Cerebellar nuclear complex (tissue), 1 donor: ENCODE results near the gene CRYL1.

Experiments used
- DNase-seq, 2 experiments: peaks; one replicate each; lab custom pipeline; 2025; lab: John Stamatoyannopoulos, UW

CRYL1 gene

DNA sequence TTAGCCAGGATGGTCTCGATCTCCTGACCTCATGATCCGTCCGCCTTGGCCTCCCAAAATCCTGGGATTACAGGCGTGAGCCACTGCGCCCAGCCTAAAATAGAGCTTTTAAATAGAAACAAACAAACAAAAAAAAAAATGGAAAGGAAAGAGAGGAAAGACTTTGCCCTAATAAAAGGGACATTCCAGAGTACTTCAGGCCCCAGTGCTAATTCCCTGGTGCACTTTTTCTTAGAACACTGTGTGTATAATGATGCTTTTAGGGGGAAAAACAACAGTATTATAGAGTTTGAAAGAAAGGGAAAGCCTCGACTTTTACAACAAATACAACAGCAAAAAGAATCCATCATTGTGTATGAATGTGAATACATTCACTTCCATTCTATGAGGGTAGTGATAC is 104.7 kb downstream of the CRYL1 start:
- no peak for DNase-seq

DNA sequence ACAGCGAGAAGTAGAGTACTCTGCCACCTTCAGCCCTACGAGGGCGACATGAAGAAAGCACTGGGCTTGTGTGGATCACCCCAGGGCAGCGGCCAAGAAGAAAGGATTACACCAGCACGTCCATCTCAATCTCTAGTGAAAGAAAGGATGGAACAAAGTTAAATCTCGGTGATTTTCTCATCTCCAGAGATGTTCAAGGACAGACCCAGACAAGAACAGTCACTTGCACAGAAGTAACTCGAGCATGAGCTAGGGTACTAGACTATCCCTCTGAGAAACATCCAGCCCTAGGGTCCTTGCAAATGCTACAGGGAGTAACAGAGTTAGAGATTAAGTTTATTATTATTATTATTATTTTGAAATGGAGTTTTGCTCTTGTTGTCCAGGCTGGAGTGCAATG is 106.7 kb downstream of the CRYL1 start:
- no peak for DNase-seq

DNA sequence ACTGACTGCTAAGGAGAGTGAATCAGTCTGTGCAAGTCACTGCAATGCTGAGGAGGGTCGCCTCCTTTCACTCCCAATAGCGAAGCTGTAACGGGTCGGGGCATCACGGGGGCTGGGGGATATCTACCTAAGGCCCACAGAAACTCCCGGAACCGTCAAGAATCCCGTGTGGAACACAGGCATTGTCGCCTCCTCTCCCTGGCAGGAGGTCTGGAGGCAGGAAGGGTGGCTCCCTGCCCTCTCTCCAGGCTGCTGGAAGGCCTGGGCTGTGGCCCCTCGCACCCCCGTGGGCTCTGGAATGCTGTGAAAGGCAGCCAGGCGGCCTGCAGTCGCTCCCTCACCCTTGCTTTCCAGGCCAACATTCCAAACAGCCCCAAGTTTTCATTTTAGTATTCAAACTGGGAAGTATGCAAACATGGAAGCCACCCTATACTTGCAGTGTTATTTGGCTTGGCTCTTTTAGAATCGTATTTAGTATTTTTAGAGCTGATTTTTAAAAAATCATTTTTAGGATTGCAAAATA is 109.4 kb downstream of the CRYL1 start:
- DNase-seq = no peak

DNA sequence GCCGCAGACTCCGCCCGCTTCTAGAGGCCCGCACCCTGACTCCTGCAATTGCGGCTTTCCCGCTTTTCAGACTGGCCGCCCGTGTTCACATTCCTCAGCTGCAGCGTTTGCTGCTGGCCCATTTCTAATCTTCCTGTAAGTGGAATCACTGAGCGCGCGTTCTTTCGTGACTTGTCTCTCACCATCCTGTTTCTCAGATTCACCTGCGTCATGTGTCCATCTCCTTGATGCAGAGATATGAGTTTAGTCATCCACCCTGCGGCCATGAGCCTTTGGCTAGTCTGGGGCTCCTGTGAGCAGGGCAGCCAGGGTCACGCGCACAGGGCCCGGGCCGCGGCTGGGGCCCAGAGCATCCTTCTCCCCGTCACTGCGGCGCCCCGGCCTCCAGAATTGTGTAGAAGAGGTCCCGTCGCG is 110.0 kb downstream of the CRYL1 start:
- no peak for DNase-seq

GRCh38 chr13:20415306-20415679 is 110.4 kb downstream of the CRYL1 start:
- DNase-seq = no peak

- no peak for DNase-seq
Observed at GRCh38 chr13:20414546-20415305, 110.9 kb downstream of the CRYL1 start.

DNA sequence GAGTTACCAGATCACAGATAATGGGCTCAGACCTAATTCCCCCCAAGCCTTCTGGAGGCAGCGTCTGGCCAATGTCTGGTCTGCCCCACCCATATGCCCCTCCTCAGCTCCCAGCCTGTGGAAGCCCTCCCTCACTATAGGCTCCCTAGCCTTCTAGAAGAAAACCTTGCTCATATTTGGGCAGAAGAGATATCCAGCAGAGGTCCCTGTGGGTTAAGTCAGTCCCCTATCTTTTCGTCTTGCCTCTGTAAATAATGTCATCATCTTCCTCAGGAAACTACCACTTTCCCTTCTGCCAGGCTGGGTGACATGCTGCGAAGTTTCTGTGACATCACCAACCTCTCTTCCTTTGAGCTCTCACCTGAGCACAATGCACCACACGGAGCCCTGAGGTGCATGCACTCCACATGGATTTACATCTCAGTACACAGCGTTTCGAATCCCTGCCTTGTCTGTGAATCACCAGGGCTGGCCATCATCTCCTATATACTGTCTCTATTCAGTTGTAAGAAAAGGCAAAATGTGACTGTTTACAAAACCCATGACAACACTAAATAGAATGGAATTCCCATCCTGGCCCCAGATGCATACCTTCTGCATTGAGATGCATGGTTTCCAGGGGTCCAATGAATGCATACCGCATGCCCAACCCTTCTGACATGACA is 112.8 kb downstream of the CRYL1 start:
- no peak for DNase-seq

GRCh38 chr13:20411638-20412342 is 113.9 kb downstream of the CRYL1 start:
- no peak for DNase-seq

- DNase-seq = no peak
Observed at GRCh38 chr13:20410726-20411125, 114.9 kb downstream of the CRYL1 start.

- no peak for DNase-seq
Observed at GRCh38 chr13:20408181-20408580, 117.5 kb downstream of the CRYL1 start.

- no peak for DNase-seq
Observed at GRCh38 chr13:20407759-20408158, 117.9 kb downstream of the CRYL1 start.

GRCh38 chr13:20405691-20406090 is 120.0 kb downstream of the CRYL1 start:
- no peak for DNase-seq

DNA sequence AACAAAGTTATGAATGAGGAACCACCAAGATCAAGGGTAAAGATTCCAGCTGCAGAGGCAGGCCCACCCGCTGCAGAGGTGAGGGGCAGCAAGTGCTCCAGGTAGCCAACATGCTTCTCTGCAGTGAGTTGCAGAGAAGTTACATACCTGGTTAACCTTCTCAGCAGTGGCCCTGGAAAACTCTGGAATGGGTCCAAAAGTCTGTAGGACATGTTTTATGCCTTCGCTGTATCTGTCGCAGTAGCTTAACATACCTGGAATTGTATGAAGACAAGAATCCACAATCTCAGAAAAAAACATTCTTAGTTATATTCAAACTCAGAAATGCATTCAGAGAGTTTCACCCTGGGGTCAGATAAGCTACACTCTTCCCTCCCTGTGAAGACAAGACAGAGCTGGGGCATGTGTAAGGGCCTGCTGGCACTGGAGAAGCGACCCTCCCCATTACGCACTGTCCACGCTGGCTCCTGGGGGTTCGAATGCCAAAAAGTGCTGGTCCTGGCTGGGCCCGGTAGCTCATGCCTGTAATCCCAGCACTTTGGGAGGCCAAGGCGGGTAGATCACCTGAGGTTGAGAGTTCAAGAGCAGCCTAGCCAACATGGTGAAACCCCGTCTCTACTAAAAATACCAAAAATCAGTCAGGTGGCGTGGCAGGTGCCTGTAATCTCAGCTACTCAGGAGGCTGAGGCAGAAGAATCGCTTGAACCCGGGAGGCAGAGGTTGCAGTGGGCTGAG is 121.0 kb downstream of the CRYL1 start:
- no peak for DNase-seq

- no peak for DNase-seq
Observed at GRCh38 chr13:20403826-20404225, 121.8 kb downstream of the CRYL1 start.

- DNase-seq = no peak
Observed at GRCh38 chr13:20402881-20403280, 122.8 kb downstream of the CRYL1 start.

GRCh38 chr13:20401931-20402856 is 123.5 kb downstream of the CRYL1 start:
- no peak for DNase-seq

DNA sequence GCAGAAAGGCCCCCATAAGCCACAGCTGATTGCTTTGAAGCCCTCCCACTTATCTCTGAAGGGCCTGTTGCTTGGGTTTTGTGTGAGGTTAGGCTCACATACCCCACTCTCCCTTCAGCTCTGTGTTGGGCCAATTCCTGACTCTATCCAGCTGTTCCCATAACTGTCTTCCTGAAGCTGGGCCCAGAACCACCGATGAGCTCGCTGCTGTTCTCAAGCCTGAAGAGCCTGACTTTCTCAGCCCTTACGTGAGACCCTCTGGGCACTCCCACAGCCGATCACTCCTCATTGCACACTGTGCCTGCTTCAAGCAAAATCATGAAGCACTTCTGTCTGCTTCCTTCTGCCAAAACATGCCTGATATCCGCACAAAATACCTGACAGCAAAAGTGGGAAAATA is 124.1 kb downstream of the CRYL1 start:
- no peak for DNase-seq

- no peak for DNase-seq
Observed at GRCh38 chr13:20400774-20401173, 124.9 kb downstream of the CRYL1 start.

DNA sequence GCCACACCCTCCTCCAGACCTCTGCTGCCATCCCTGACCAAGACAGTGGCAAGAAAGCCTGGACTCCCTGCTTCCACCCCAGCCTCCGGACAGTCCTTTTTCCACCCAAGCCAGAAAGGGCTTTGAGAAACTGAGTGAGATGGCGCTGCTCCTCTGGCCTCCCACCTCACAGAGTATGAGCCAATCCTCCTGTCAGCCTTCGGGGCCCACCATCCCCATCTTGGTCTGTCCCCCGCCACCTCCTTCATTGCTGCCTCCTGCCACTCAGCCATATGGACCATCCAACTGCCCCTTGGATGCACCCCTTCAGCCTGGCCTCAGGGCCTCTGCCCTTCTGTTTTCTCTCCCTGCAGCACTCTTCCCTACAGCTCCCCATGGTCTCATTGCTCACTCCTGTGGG is 125.7 kb downstream of the CRYL1 start:
- no peak for DNase-seq

DNA sequence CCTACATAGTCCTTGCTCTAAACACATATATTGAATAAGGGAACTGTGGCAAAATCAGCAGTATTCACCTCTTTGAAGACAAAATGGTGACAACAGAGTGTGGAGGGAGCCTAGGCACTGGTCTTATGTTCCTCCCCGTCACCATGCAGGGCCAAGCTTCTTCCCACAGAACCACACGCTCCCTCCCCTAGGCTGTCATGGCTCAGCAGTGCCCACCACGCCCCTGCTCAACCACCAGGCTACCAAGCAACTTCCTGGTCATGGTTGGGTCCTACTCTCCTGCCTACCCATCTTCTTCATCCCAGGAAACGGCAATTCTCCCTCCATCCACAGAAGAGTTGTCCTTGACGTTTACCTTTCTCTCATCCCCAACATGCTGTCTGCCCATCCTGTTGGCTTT is 126.1 kb downstream of the CRYL1 start:
- DNase-seq = no peak

GRCh38 chr13:20398459-20398858 is 127.2 kb downstream of the CRYL1 start:
- no peak for DNase-seq
